ENCODE measurements around the gene SCARB1. TPM values are rescaled to one million over a fixed set of nuclear protein-coding genes. Genes with fewer than 3 reads are reported as not detected.
A peak's percentile ranks its signal among the peaks of the same experiment; 100 is the strongest.

Gene SCARB1
- total and polyA plus RNA-seq, 2 of the 13 experiments (the other 11 are each of a cell fraction or from before 2014, with no cell fraction given), result 63.4 to 160 TPM

DNA sequence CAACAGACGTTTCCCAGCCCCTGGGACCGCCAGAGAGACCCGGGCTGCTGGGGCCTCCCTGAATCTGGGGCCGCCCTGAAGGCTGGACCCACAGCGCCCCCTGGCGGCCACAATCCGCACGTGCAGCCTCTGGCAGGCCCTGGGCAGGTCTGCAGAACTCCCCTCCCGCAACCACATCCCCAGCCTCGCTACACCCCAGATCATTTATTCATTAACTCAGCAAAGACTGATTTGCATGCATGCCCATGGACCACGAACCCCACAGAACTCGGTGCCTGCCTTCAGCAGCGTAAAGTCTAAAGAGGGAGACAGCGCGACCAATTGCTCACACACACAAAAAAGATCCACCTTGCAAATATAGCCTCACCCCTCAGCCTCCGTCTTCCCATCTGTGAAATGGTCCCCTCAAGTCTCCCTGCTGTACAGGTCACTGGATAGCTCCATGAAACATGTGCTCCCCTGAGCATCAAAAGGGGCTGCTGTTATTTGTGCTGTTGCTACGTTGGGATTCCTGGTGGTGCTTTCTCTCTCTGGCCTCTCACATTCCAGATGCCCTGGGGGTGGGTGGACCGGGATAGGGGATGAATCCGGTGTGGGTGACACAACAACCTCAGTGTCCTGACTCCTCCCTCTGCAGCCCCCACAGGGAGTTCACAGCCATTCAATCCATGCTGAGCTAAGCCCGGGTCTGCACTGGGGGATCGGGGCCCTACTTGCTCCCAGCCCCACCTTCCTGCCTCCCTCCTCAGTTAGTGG, 96.4 kb downstream of the SCARB1 start (continued):
- TF ChIP-seq ZNF687 (CRISPR knock-in tag; IDR thresholded peaks at IDR 0.05) (peak; percentile 51), HDAC1 (CRISPR knock-in tag; IDR thresholded peaks at IDR 0.05) (0 out of 2 replicates have a peak, but pooled peaks have one; percentile 34), ZNF768 (CRISPR knock-in tag; IDR thresholded peaks at IDR 0.05) (peak; percentile 29; the same call in 1 of the 2 replicates), PCBP2 (optimal IDR thresholded peaks at IDR 0.05; ENCODE audit: low read depth, low read length, poor library complexity, severe bottlenecking) (no peak), PREB (CRISPR knock-in tag; IDR thresholded peaks at IDR 0.05) (no peak), ZMYM3 (CRISPR knock-in tag; IDR thresholded peaks at IDR 0.05) (peak; percentile 90), ZNF276 (CRISPR knock-in tag; IDR thresholded peaks at IDR 0.05; ENCODE audit: low read depth) (no peak), ZNF34 (CRISPR knock-in tag; IDR thresholded peaks at IDR 0.05; ENCODE audit: borderline replicate concordance) (no peak), ZFP1 (CRISPR knock-in tag; IDR thresholded peaks at IDR 0.05) (no peak), EP300 (IDR thresholded peaks at IDR 0.05; ENCODE audit: low read depth in 2 of 2, low read length in 2 of 2) (no peak), EP300 (CRISPR knock-in tag; IDR thresholded peaks at IDR 0.05; ENCODE audit: borderline replicate concordance) (no peak), SRSF4 (IDR thresholded peaks at IDR 0.05; ENCODE audit: low read depth, low read length, poor library complexity, severe bottlenecking) (no peak), GTF2F1 (IDR thresholded peaks at IDR 0.05; ENCODE audit: low read length) (no peak), GPN1 (CRISPR knock-in tag; IDR thresholded peaks at IDR 0.05; ENCODE audit: borderline replicate concordance) (no peak), CENPX (CRISPR knock-in tag; IDR thresholded peaks at IDR 0.05) (no peak), ZNF224 (CRISPR knock-in tag; IDR thresholded peaks at IDR 0.05) (no peak), FOXC1 (CRISPR knock-in tag; IDR thresholded peaks at IDR 0.05; ENCODE audit: borderline replicate concordance) (no peak), ZNF629 (CRISPR knock-in tag; conservative IDR thresholded peaks at IDR 0.05) (peak; percentile 98), CEBPG (CRISPR knock-in tag; IDR thresholded peaks at IDR 0.05) (no peak), ZZZ3 (CRISPR knock-in tag; IDR thresholded peaks at IDR 0.05; ENCODE audit: borderline replicate concordance) (no peak), ZNF737 (CRISPR knock-in tag; IDR thresholded peaks at IDR 0.05; ENCODE audit: borderline replicate concordance) (no peak), SIN3A (IDR thresholded peaks at IDR 0.05; ENCODE audit: borderline replicate concordance, low read depth, low read length) (no peak), HOXA9 (CRISPR knock-in tag; IDR thresholded peaks at IDR 0.05; ENCODE audit: borderline replicate concordance) (no peak), MATR3 (CRISPR knock-in tag; IDR thresholded peaks at IDR 0.05) (no peak), NBN (conservative IDR thresholded peaks at IDR 0.05) (no peak)
